Tibial artery (tissue), 4 donors: ENCODE data around the gene VRK3.

Experiments
- DNase-seq, 2 donors: peaks; one replicate each; pipeline ENCODE4 v3.0.0-alpha.2; 2019
- H3K27ac ChIP-seq, 2 donors: fragments of 200-600 bp; sonication (generic) in 1 of 2; 1 replicate in 1 of 2; 2 replicates in 1 of 2; pipeline ENCODE4 v1.5.1; 2018 to 2019; ENCODE audit warnings: mild to moderate bottlenecking in 1 of 2
- H3K27me3 ChIP-seq, 2 donors: fragments of 200-600 bp; sonication (generic) in 1 of 2; one replicate each; pipeline versions ENCODE4 v1.5.1 to v1.6.0; 2016 to 2019
- H3K36me3 ChIP-seq, 3 donors: fragments of 200-600 bp; sonication (generic) in 2 of 3; one replicate each; pipeline ENCODE4 v1.5.1; 2016 to 2019; ENCODE audit warnings: mild to moderate bottlenecking in 2 of 3
- H3K4me1 ChIP-seq, 4 donors: fragments of 200-600 bp; sonication (generic) in 2 of 4; 1 replicate in 3 of 4; 2 replicates in 1 of 4; pipeline ENCODE4 v1.5.1; 2016 to 2019
- H3K4me3 ChIP-seq, 2 donors: fragments of 200-600 bp; sonication (generic) in 1 of 2; 1 replicate in 1 of 2; 2 replicates in 1 of 2; pipeline ENCODE4 v1.5.1; 2018 to 2019; ENCODE audit warnings: mild to moderate bottlenecking in 2 of 2
- H3K9me3 ChIP-seq, 3 donors: fragments of 200-600 bp; sonication (generic) in 1 of 3; one replicate each; pipeline ENCODE4 v1.5.1; 2016 to 2019
- CTCF ChIP-seq, 2 experiments: fragments of 200-600 bp in 1 of 2; fragments of 450-650 bp in 1 of 2; IDR thresholded peaks; one replicate each; pipeline ENCODE4 v1.5.1; 2017 to 2019; ENCODE audit warnings: antibody characterized with exemption in 2 of 2, mild to moderate bottlenecking in 1 of 2, moderate library complexity in 1 of 2
- intact Hi-C: fragments of 100-400 bp; cut with DNase I; formaldehyde crosslinking; loops from one replicate; pipeline ENCODE4 v1.15.0; 2023; ENCODE audit warnings: low total_unique reads

The VRK3 gene

GRCh38 chr19:49931293-49932040 is 93.7 kb downstream of the VRK3 start:
- Histone ChIP-seq H3K4me1 (peaks cover 0 to 29% (median 17%) of the 10 kb centered on the region in 4 donors), H3K4me3 (no peak overlapping the region), H3K27me3 (no peaks in the 10 kb centered on the region), H3K36me3 (peaks cover 3 to 27% (median 7%) of the 10 kb centered on the region in 3 donors), H3K27ac (no peak overlapping the region), H3K9me3 (no peaks in the 10 kb centered on the region)
- intact Hi-C loops, result loop anchor here (5.0 to 10.0 kb wide), 2 partner anchors 96 to 203 kb away; partner anchors contain the start of genes VRK3 and ZNF473
- no peak for TF ChIP-seq CTCF (IDR thresholded peaks at IDR 0.05)
- DNase-seq, result no peak

- no peak for DNase-seq
- Histone ChIP-seq H3K27me3 (no peaks in the 10 kb centered on the region), H3K4me3 (peak overlapping the region in 1 of 2 donors; percentile 71), H3K36me3 (peaks cover 5 to 30% (median 7%) of the 10 kb centered on the region in 3 donors), H3K9me3 (no peaks in the 10 kb centered on the region), H3K27ac (peak overlapping the region; percentile 79 to 91), H3K4me1 (peaks cover 0 to 32% (median 17%) of the 10 kb centered on the region in 4 donors)
- TF ChIP-seq CTCF (IDR thresholded peaks at IDR 0.05), result no peak
- intact Hi-C loops, result loop anchor here (5.0 to 10.0 kb wide), 2 partner anchors 97 to 204 kb away; partner anchors contain the start of genes VRK3 and ZNF473
Observed at GRCh38 chr19:49930483-49931011, 94.6 kb downstream of the VRK3 start.

GRCh38 chr19:49929611-49930482 is 95.3 kb downstream of the VRK3 start:
- Histone ChIP-seq H3K27me3 (no peaks in the 10 kb centered on the region), H3K27ac (peak overlapping the region; percentile 79 to 91), H3K36me3 (peaks cover 5 to 37% (median 8%) of the 10 kb centered on the region in 3 donors), H3K9me3 (no peaks in the 10 kb centered on the region), H3K4me1 (peaks cover 0 to 32% (median 18%) of the 10 kb centered on the region in 4 donors), H3K4me3 (peak overlapping the region; percentile 71 to 94)
- DNase-seq, result peak; percentile 87 to 93
- peak in 1 of 2 experiments; percentile 32 for TF ChIP-seq CTCF (IDR thresholded peaks at IDR 0.05)
- intact Hi-C loops, result loop anchor here (5.0 to 10.0 kb wide), 2 partner anchors 97 to 205 kb away; partner anchors contain the start of genes VRK3 and ZNF473

- Histone ChIP-seq H3K27ac (peak within 1 kb of the TSS; percentile 79 to 91), H3K36me3 (peaks cover 10 to 44% (median 15%) of the 10 kb centered on the region in 3 donors), H3K4me1 (peaks cover 0 to 36% (median 22%) of the 10 kb centered on the region in 4 donors), H3K27me3 (no peaks in the 10 kb centered on the region), H3K9me3 (no peaks in the 10 kb centered on the region), H3K4me3 (peak within 1 kb of the TSS; percentile 71 to 94)
- DNase-seq, result peak; percentile 85 to 94
- intact Hi-C loops, result no loop called here
- TF ChIP-seq CTCF (IDR thresholded peaks at IDR 0.05), result no peak
Observed at GRCh38 chr19:49929121-49929610, 96.0 kb downstream of the VRK3 start, which contains the start of the genes ATF5 and NUP62. TSS of gene ATF5 (plus strand) at chr19:49929205. CDS start at chr19:49930851, 1,646 bp downstream. TSS of gene NUP62 (minus strand) at chr19:49929504. CDS start at chr19:49909807, 19,697 bp downstream.
